NCI-H510A (cell line): ENCODE measurements around the gene RUNX1.

Experiments used
- DNase-seq: peaks from one replicate; lab custom pipeline; 2025; lab: John Stamatoyannopoulos, UW

Gene RUNX1

DNA sequence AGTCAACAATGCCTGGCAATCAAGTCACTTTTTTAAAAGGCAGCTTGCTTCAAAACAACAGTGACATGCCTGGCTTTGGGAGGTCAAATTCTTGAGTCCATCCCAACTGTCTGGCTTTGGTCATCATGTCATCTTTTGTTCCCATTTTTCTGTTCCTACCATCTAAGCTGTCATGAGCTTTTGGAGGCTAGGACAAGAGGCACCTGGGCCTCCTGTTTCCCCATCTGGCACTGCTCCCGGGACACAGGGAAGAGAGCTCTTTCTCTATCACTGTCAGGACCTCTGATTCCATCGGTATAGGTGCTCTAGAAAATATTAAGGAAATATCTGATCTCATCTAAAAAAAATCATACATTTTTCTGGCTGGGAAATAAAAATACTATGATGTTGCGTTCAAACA, 224.0 kb downstream of the RUNX1 start:
- DNase-seq, result no peak

DNA sequence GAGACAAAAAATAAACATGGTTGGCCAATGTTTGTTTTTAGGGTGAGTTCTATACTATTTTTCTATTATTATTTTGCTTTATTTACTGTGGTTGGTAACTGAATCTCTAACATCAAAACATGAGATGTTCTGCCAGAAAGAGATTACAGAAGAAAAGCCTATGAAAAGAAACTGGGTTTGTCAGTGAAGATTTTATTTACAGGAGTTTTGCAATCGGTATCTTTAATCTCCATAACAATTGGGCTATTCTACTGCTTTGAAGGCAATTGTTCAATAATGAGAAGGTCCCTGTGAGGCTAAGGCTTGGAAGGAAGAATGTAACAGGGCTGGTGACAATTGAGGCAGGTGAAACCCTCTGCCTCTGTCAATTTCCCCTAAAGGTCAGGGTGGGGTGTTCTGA, 224.8 kb downstream of the RUNX1 start:
- no peak for DNase-seq

DNA sequence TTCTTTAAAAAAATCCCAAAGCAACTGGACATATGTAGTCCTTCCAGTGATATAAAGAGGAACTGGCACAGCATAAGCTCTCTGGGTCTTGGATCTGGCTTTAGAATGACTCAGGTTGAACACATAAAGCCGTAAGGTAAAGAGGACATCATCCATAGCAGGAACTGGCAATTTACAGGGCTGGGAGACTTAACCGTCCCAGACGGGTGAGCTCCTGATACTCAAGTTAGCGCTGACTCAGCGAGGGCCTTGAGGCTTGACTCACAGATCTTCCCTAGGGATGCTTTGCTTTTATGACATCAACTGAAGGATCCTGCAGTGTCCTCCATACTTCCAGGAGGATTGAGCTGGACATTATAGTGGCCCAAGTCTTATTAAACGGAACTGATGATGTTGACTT, 226.2 kb downstream of the RUNX1 start:
- DNase-seq, result no peak

DNA sequence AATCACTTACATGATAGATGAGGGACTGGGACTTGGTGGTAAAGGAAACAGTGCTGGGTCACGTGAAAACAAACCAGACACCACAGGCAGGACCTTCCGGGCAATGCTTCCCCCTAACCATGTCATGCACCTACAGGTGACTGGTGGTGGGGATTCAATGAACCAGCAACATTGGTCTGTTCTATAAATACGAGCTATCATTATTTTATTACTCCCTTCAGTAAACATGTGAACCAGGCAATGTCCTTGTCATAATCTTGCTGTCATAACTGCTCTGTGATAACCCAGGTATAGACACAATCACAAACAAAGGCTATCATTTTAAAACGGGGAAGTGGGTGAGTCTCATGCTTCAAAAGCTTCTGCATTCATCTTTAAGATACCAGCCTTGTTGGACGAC, 226.9 kb downstream of the RUNX1 start:
- no peak for DNase-seq

DNA sequence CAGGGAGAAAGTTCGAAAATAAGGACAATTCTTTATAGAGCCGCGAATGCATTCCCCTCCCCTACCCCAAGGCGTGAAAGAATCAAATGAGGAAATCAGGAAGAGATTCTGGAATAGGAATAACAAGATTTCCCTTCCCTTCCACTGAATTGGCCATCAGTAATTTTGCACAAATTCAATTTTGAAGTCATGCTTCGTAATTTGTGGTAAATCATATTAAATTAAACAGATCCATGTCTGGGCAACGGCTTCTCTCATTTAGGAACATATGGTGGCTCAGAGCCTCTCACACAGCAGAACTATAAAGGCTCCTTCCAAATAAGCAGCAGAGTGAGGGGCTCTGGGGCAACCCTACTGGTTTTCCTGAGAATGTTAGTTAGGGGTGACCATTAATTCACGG, 227.4 kb downstream of the RUNX1 start:
- DNase-seq, result no peak

DNA sequence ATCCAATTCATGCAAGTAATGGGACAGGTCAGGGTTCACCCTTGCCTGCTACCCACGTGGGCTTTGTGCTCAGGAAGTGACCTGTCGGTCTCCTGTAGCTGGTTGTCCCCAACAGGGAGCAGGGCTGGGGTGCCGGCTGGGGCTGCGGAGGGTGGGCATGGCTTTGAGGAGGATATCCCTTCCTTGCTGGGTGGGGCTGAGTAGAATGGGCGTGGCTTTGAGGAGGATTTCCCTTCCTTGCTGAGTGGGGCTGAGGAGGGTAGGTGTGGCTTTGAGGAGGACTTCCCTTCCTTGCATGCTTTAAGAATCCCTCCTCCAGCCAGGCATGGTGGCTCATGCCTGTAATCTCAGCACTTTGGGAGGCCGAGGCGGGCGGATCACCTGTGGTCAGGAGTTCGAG, 229.1 kb downstream of the RUNX1 start:
- no peak for DNase-seq

DNA sequence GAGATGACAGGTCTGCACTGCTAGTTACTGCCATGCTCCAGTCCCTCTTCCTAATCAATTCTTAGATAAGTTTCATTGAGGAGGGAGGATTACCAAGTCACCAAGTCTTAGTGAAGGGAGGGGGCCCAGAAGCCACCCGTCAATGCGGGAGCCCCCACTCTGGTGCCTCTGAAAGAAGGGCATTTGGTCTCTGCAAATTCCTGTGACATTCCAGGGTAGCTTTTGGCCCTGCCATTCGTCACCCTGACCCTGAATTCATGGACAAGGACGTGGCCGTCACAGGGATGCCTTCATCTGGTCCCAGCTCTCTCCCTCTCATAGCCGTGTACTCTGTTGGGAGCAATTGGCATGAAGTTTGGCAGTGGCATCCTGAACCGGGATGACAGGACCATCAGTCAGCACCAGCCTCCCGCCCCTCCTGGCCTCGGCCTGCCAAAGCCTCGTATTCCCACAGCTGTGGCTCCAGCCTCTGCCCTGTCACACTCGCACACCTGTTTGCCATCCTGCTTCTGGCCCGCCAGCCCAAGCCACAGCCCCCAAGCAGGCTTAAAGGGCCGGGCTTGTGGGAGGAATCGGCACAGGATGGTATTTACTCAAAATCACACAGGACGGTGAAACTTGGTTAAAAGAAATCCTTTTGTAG, 229.6 kb downstream of the RUNX1 start:
- DNase-seq, result no peak

DNA sequence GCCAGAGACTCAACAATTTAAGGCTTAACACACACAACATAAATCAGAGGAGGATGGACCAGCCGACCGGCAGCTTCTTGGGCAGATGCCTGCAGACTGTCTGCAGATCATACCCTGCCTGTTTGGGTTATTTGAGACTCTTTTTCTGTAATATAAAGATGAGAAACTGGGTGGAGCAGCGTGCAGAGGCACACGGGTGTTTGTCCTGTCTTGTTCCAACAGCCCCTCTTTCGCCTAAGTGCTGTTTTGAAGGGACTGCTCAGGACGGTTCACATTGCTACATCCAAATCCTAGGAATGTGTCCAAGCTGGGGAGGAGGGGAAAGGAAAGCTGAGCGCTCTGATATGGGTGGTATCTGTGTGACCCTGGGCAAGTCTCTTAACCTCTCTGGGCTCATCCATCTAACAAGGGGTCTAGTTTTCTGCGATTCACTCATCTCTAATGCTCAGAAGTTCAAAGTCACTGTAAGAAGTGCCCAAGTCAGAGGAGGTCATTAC, 230.4 kb downstream of the RUNX1 start:
- no peak for DNase-seq

DNA sequence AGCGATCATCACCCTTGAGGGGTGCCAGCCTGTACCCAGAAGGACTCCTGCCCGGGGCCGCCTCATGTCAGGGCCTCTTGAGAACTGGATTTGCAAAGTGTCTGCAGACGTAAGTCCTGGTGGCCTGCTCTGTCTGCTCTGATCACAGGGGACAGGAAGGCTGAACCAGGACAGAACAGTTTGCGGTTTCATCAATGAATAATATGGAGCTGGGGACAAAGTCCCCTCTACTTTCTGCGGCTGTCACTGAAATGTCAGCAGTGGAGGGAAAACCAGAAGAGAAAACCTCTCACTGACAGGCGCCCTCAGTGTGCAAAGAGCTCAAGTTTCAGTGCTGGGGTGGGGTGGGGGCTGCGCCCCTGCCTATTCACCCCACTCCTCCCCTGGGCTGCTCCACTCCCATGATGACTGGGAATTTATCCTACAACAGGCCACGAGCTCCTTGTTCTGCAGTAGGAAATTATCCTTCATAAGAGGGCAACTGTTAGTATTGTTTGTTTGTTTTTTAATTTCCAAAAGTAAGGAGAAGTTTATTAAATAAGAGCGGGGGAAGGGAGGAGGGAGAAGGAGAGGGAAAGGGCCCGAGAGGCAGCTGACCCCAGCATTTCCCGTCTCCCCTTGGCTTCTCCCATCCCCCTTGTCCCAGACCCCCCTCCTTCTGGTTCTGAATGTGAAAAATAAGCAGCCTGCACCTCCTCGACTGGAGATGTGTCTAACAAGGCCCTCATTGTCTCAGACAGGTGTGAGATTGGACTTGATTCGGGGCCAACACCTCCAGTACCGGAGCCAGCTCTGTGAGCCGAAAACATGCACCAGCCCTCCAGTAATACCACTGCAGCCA, 231.1 kb downstream of the RUNX1 start:
- no peak for DNase-seq

DNA sequence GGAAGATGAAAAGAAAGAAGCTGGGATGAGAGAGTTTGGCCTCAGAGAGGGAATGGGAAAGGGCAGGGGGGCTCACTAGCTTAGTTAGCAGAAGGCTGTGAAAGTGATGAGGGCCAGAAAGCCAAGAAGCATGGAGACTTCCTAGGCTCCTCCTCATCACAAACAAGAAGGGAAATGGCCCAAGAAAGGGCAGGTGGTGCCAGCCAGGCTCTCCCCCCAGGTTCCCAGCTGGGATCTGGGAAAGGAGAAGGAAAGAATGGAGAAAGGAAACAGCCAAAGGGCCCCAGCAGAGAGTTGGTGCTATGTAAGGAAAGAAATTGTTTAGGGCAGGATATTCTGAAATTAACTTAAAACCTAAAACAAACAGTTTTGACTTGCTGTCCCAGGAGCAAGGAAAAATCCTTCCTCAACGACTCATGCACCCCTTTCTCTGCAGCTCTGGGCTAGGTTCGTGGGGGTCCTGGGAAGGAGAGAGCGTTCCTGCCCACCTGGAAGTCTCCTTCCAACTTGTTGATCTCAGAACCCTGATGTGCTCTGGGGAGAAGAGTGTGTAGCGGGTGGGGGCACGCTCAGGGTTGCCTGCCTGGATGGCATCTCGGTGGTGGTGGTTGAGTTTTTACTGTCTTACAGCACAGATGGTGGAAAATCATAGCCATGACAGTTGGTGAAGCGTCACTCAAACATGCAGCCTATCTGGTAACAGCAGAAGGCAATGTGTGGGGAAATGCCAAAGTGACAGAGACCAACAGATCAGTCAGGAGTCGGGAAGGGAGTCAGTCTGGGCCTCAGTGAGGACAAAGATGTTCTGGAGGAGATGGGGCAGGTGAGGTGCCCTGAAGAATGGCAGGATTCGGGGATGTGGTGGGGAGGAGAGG, 233.0 kb downstream of the RUNX1 start:
- DNase-seq, result no peak

DNA sequence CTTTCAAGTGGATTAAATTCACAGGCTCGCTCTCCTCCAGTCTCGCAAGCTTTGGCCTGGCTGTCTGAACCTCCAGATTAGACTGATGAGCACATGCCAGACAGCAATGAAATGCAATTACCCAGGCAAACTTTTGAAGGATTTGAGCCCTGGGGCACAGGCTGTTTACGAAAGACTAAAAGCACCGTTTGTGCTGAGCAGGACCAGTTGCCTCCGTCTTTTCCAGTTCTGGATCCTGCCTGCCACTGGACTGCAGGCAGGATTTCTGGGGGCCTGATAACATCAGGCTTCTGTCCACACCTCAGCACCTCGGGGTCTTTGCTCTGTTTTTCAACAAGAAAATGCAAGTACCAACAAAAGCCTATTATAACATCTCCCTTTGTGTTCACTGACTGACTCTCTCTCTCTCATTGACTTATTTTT, 234.6 kb downstream of the RUNX1 start:
- DNase-seq, result no peak

DNA sequence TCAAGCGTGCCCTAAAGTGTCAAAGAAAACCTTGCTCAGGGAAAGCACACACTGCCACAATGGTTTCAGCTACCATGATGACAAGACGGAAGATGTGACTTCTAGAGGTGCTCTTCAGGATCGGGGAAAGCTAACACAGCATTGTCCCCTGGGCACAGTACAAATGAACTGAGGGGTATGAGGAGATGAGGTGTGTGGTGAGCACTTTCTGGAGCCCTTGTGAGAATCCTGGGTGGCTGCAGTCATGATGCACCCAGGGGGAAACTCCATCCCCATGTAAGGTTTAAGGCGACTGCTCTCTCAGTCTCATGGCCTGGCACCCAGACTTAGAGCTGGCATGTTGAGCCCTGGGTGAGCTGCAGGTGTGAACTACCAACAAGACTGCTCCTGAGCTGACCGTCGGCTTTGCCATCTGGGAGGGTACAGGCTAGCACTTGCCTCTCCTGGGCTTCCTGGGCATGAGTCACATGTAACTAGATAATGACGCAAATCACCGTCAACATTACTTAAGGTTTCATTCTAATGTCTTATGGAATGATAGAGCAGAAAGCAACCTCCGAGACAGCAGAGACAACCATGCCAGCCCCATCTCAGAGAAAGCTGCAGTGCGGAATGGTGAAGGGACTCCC, 235.7 kb downstream of the RUNX1 start:
- DNase-seq, result no peak

DNA sequence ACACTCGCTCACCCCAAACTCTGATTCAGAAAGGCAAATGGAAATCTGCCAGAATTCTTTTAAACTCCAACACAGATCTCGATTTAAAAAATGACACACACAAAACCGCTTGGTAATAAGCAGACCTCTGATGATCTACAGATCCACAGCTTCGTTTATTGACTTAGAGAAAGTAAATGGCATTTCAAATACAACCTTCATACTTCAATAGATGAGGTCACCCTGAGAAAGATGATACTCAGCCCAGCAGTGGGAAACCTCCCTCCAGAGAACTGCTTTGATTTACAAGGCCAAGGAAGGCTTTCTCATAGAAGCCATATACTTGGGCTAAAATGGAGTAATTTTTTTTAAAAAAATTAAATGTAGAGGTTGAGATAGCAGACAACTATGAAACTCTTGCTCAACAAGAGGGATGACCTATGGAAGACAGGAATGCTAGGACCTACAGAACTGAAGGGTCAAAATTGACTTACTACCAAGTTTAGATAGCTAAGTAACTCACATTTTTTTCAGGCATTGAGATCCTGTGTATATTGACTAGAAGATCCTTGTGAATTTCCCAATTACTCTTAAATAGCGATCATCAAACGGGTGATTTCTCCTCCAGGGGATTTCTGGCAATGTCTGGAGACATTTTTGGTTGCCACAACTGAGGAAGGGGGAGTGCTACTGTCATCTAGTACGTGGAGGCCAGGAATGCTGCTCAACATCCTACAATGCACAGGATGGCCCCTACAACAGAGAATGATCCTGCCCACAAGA, 236.4 kb downstream of the RUNX1 start:
- peak; percentile 32 for DNase-seq

DNA sequence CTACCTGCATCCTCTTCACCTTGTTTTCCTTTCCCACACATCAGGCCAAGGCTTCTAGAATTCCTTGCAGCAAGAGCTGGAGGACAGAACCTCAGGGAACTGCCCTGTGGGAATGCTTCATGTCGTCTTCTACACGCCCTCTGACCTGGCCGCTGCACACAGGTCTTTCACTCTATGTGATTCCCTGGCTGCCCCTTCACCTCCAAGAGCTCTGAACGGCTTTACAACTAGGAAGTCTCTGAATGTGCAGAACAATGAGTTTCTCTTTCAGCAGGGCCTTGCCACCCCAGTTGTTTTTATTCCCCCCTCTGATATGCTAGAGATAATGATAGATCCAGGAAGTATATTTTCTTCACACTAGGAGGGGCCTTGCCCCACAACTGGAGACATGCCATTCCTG, 237.7 kb downstream of the RUNX1 start:
- DNase-seq, result no peak

DNA sequence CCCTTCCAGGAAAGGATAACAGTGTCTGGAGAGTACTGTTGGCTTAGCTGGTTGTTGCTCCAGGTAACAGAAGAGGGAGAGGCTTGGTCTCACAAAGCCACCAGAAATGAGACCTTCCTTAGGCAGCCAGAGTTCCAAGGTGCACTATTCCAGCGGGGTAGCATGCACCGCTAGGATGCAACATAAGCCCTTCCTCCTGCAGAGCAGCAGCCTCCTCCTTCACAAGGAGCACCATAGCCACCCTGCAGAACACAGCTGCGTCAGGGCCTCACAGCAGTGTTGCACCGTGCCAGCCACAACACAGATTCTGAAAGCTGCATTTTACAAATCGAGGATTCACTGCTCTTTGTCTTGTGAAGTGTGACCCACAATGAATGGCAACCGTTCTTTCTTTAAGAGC, 238.3 kb downstream of the RUNX1 start:
- no peak for DNase-seq

DNA sequence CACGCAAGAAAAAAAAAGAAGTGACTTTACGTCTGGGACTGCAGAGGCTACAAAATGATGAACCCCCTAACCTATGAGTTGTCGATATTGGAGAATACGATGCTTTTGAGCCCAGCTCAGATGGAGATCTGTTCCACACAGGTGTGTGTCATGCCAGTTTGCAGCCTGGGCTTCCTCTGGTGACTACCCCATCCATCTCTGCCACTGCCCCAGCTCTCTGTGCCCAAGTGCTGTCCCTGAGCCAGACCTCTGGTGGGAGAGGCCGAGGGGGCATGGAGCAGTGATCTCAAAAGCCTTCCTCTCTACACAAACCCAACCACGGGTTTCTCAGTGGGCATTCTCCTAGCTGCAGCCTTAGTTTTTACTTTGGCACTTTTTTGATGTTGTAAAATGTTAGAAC, 239.3 kb downstream of the RUNX1 start:
- no peak for DNase-seq

DNA sequence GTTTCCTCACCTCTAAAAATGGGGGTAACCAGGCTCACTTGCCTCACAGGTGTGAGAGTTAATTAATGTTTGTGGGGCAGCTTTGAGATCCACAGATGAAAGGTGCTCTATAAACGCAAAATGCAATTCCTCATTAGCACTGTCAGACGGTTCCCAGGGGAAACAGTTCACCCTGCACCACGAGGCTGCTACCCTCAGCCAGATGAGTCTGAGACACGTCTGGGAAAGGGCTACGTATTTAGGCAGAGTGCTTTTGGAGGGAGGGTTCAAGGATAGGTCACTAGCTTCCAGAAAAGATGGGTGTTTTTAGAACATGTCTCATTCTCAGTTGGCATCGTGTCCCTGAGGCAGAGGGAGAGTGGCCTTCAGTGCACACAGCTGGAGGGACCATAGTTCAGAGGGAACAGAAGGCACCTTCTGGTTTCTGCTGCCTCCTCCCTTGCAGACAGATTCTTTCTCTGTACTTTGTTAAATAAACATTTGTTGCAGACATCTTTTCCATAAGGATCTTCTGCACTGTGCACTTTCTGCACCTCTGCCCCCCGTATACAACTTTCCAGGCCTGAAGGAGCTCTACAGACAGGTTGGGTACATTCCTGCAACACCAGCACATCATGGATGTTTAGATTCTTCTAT, 240.4 kb downstream of the RUNX1 start:
- no peak for DNase-seq

DNA sequence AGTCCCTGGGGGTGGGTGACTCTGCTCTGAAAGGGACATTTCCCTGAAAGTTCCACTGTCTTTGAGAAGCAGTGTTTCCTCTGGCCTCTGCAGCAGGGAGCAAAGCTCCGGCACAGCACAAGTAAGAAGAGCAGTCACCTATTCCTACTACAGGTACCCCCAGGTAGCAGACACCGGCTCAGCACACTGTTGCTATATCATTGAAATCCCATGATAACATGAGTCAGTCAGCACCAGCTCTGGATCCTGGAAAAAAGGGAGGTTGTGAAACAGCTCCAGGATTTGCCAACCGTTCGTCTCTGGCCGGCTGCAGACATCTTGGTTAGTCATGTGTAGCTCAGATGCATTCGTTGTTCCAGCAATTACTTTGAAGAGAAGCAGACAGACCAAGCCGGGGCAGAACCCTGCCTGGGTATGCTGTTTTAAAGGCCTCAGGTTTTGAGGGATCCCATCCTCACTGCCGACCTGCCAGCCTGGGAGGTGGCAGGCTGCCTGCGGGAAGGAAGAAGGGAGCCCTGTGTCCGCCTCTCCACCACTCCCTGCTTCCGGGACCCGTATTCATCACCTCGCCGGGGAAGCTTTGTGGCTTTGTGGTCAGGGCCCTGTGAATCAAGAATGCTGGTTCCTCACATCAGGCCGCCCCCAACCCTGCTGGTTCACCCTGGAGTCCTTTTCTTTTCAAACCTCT, 241.1 kb downstream of the RUNX1 start:
- DNase-seq, result no peak

DNA sequence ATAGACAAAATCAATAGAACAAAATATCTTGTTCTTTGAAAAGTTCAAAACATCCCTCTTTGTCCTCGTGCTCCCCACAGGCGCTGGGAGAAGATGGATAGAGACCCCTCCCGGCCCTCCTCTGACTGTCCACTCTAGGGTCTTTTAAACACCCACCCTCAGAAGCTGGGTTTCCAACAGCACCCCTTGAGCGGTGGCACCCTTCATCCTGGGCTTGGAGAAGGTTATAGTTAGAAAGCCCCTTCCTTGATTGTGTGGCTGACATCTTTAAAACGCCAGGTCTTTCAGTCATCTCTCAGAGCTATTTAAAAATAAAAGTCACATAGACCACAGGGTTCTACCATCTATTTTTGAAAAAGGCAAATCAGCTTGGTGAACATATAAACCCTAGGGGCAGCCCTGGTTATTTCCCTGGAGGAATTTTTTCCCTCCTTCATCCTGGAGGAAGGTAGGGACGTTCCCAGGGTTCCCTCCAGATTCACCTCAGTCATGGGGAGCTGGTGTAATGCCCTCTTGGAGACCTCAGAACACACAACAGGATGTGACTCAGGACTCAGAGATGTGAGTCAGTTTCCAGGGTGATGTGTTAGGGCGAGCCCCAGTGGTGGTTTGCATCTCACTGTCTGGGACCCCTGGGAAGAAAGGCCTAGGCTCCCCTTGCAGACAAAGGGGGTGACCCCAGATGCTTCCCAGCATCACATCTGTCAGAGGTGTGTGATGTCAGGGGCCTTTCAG, 241.8 kb downstream of the RUNX1 start:
- DNase-seq, result no peak

DNA sequence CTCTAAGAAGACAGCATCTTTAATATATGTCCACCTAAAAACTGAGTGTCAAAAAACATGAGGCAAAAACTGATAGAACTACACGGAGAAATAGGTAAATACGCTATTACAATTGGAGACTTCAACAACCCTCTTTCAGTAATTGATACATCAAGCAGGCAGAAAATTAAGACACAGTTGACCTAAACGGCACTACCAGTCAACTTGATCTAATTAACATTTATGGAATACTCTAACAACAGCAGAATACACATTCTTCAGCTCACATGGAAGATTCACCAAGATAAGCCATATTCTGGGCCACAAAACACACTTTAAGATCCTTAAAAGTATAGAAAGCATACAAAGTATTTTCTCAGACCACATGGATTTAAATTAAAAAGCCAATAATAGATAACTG, 242.7 kb downstream of the RUNX1 start:
- no peak for DNase-seq
